Suppressor macrophage (primary cell): ENCODE measurements around the gene PON1.

Experiments used
- DNase-seq, 4 experiments: peaks; one replicate each; pipeline ENCODE4 v3.0.0-alpha.2; 2020 to 2022

Gene PON1

GRCh38 chr7:95316588-95316987, 7.7 kb downstream of the PON1 start:
- no peak for DNase-seq

GRCh38 chr7:95312561-95312960, 11.8 kb downstream of the PON1 start:
- no peak for DNase-seq

- no peak for DNase-seq
Observed at GRCh38 chr7:95311389-95311788, 12.9 kb downstream of the PON1 start.

- DNase-seq, result no peak
Observed at GRCh38 chr7:95309951-95310350, 14.4 kb downstream of the PON1 start.

- DNase-seq, result no peak
Observed at GRCh38 chr7:95304990-95305389, 19.3 kb downstream of the PON1 start.

- no peak for DNase-seq
Observed at GRCh38 chr7:95303013-95303905, 21.1 kb downstream of the PON1 start.

- DNase-seq, result no peak
Observed at GRCh38 chr7:95298091-95298490, 26.2 kb downstream of the PON1 start.

- DNase-seq, result no peak
Observed at GRCh38 chr7:95297041-95297440, 27.3 kb downstream of the PON1 start.

GRCh38 chr7:95296456-95296855, 27.9 kb downstream of the PON1 start:
- no peak for DNase-seq

- DNase-seq, result no peak
Observed at GRCh38 chr7:95295397-95295796, 28.9 kb downstream of the PON1 start.

- DNase-seq, result no peak
Observed at GRCh38 chr7:95290166-95290830, 34.0 kb downstream of the PON1 start.

GRCh38 chr7:95286096-95286495, 38.2 kb downstream of the PON1 start:
- no peak for DNase-seq

- no peak for DNase-seq
Observed at GRCh38 chr7:95279417-95279816, 44.9 kb downstream of the PON1 start.

GRCh38 chr7:95276114-95276513, 48.2 kb downstream of the PON1 start:
- no peak for DNase-seq

- DNase-seq, result no peak
Observed at GRCh38 chr7:95269640-95270039, 54.7 kb downstream of the PON1 start.

- no peak for DNase-seq
Observed at GRCh38 chr7:95267754-95268153, 56.6 kb downstream of the PON1 start.

GRCh38 chr7:95265634-95266033, 58.7 kb downstream of the PON1 start:
- no peak for DNase-seq

GRCh38 chr7:95264363-95264891, 59.9 kb downstream of the PON1 start:
- DNase-seq, result no peak

- no peak for DNase-seq
Observed at GRCh38 chr7:95263785-95264362, 60.5 kb downstream of the PON1 start.

GRCh38 chr7:95262875-95263274, 61.5 kb downstream of the PON1 start:
- DNase-seq, result no peak

- no peak for DNase-seq
Observed at GRCh38 chr7:95261895-95262415, 62.4 kb downstream of the PON1 start.

GRCh38 chr7:95255691-95256090, 68.6 kb downstream of the PON1 start:
- DNase-seq, result no peak

- DNase-seq, result no peak
Observed at GRCh38 chr7:95253986-95254385, 70.3 kb downstream of the PON1 start.
